Measurements from ENCODE around the gene PRRT3. TPM values are rescaled to one million over a fixed set of nuclear protein-coding genes. Genes with fewer than 3 reads are reported as not detected.

PRRT3 gene
- total and polyA plus RNA-seq, 9 of the 15 experiments (the other 6 are each of a cell fraction or from before 2014, with no cell fraction given) = 0.06 to 1.9 (median 1.2) TPM

DNA sequence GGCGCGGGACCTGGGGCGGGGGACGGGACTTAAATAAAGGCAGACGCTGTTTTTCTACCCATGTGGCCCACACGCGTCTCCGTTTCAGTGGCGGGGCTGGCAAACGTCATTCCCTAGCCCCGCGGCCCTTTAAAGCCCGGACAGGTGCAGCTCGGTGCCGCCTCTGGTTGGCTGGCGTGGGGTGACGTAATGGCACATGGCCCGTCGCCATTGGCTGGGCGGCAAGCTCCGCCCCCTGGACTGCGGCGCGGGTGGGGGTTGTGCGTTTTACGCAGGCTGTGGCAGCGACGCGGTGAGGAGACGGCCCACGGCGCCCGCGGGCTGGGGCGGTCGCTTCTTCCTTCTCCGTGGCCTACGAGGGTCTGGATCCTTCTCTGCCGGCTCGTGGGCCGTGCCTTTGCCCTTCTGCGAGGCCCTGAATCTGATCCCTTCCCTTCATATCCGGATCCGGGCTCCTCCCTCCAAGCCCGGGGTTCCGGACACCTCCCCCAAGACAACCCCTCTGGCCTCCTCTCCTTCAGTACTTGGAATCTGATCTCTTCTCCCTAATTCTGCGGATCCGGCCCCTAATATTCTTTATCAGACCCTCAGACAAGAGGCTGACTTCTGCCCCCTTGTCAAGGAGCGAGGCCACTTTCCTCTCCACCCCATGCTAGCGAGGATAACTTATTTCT is 18.5 kb downstream of the PRRT3 start, which contains the start of gene CRELD1 (continued):
- TF ChIP-seq, protein P1, sequence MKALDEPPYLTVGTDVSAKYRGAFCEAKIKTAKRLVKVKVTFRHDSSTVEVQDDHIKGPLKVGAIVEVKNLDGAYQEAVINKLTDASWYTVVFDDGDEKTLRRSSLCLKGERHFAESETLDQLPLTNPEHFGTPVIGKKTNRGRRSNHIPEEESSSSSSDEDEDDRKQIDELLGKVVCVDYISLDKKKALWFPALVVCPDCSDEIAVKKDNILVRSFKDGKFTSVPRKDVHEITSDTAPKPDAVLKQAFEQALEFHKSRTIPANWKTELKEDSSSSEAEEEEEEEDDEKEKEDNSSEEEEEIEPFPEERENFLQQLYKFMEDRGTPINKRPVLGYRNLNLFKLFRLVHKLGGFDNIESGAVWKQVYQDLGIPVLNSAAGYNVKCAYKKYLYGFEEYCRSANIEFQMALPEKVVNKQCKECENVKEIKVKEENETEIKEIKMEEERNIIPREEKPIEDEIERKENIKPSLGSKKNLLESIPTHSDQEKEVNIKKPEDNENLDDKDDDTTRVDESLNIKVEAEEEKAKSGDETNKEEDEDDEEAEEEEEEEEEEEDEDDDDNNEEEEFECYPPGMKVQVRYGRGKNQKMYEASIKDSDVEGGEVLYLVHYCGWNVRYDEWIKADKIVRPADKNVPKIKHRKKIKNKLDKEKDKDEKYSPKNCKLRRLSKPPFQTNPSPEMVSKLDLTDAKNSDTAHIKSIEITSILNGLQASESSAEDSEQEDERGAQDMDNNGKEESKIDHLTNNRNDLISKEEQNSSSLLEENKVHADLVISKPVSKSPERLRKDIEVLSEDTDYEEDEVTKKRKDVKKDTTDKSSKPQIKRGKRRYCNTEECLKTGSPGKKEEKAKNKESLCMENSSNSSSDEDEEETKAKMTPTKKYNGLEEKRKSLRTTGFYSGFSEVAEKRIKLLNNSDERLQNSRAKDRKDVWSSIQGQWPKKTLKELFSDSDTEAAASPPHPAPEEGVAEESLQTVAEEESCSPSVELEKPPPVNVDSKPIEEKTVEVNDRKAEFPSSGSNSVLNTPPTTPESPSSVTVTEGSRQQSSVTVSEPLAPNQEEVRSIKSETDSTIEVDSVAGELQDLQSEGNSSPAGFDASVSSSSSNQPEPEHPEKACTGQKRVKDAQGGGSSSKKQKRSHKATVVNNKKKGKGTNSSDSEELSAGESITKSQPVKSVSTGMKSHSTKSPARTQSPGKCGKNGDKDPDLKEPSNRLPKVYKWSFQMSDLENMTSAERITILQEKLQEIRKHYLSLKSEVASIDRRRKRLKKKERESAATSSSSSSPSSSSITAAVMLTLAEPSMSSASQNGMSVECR (CRISPR knock-in tag; IDR thresholded peaks at IDR 0.05) = peak; percentile 74
- TF ChIP-seq, protein P2, sequence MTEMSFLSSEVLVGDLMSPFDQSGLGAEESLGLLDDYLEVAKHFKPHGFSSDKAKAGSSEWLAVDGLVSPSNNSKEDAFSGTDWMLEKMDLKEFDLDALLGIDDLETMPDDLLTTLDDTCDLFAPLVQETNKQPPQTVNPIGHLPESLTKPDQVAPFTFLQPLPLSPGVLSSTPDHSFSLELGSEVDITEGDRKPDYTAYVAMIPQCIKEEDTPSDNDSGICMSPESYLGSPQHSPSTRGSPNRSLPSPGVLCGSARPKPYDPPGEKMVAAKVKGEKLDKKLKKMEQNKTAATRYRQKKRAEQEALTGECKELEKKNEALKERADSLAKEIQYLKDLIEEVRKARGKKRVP (CRISPR knock-in tag; IDR thresholded peaks at IDR 0.05) = 0 out of 2 replicates have a peak, but pooled peaks have one; percentile 51
- TF ChIP-seq ZNF639 (CRISPR knock-in tag; conservative IDR thresholded peaks at IDR 0.05 in 1 of 2, IDR thresholded peaks at IDR 0.05 in 1 of 2) (peak in 1 of 2 experiments; percentile 50; a peak in 1 of 4 replicates), ATF6 (CRISPR knock-in tag; IDR thresholded peaks at IDR 0.05) (no peak), ZEB2 (IDR thresholded peaks at IDR 0.05) (0 out of 2 replicates have a peak, but pooled peaks have one; percentile 4), TEAD1 (CRISPR knock-in tag; IDR thresholded peaks at IDR 0.05) (peak in 1 of 2 experiments; percentile 83; a peak in 1 of 4 replicates)

Measured in K562 (cell line).